OCI-LY7 (cell line): Measurements from ENCODE around the gene EEPD1.
"Not testable (repeated sequence)": the region's sequence is repeated elsewhere in the genome, so short reads cannot be mapped to it uniquely, and the experiment has no call there.

Experiments
- CTCF ChIP-seq: fragments of 200-600 bp; sonication (generic); conservative IDR thresholded peaks from 2 replicates; pipeline ENCODE4 v1.5.1; 2014; ENCODE audit warnings: mild to moderate bottlenecking, antibody characterized with exemption, low read length, moderate library complexity, mixed read lengths
- EZH2phosphoT487 ChIP-seq: fragments of 200-600 bp; sonication (generic); IDR thresholded peaks from 2 replicates; pipeline ENCODE4 v1.6.1; 2018; ENCODE audit warnings: low read depth, borderline replicate concordance, mild to moderate bottlenecking, mixed run types, antibody characterized with exemption, low read length, moderate library complexity, mixed read lengths

GRCh38 chr7:36149240-36149639 is 3.8 kb upstream of the EEPD1 start:
- not testable (repeated sequence) for TF ChIP-seq CTCF, EZH2phosphoT487
